Fibroblast of lung (primary cell): Measurements from ENCODE around the gene TXNDC11.

ENCODE experiments used
- CTCF ChIP-seq, 2 donors: IDR thresholded peaks in 1 of 2; conservative IDR thresholded peaks in 1 of 2; 1 replicate in 1 of 2; 2 replicates in 1 of 2; pipeline ENCODE4 v1.5.1; 2011 to 2012; ENCODE audit warnings: low read length in 2 of 2, control low read depth in 1 of 2, inconsistent platforms in 1 of 2, low read depth in 1 of 2, mild to moderate bottlenecking in 1 of 2
- EZH2 ChIP-seq: IDR thresholded peaks from 2 replicates; pipeline ENCODE4 v1.5.1; 2012; ENCODE audit warnings: low read length, control low read depth, mild to moderate bottlenecking; ENCODE audit errors: missing control alignments

GRCh38 chr16:11734025-11734652 lies 8.5 kb downstream of the TXNDC11 start:
- no peak for TF ChIP-seq CTCF (conservative IDR thresholded peaks at IDR 0.05 in 1 of 2, IDR thresholded peaks at IDR 0.05 in 1 of 2; ENCODE audit: low read depth in 1 of 2, low read length in 2 of 2)
- no peak for TF ChIP-seq EZH2
